Ectodermal cell (in vitro differentiated cells): ENCODE data around the gene MAP3K7CL.
"Not testable (repeated sequence)": the region's sequence is repeated elsewhere in the genome, so short reads cannot be mapped to it uniquely, and the experiment has no call there.

ENCODE experiments used
- H3K27ac ChIP-seq: 2 replicates; pipeline ENCODE4 v1.7.0; 2013; ENCODE audit warnings: mild to moderate bottlenecking, low read depth, low read length; ENCODE audit not compliant: insufficient read depth, poor library complexity, severe bottlenecking
- H3K27me3 ChIP-seq: 2 replicates; pipeline ENCODE4 v1.7.0; 2013; ENCODE audit warnings: mild to moderate bottlenecking, low read length; ENCODE audit not compliant: insufficient read depth, control insufficient read depth, poor library complexity, severe bottlenecking
- H3K36me3 ChIP-seq: one replicate; pipeline ENCODE4 v1.7.0; 2013; ENCODE audit warnings: low read length; ENCODE audit not compliant: control insufficient read depth, insufficient read depth
- H3K4me1 ChIP-seq: one replicate; pipeline ENCODE4 v1.7.0; 2013; ENCODE audit warnings: low read length; ENCODE audit not compliant: control insufficient read depth, insufficient read depth
- H3K4me3 ChIP-seq: 2 replicates; pipeline ENCODE4 v1.7.0; 2013; ENCODE audit warnings: low read depth, low read length, control low read depth; ENCODE audit not compliant: insufficient read depth
- H3K9me3 ChIP-seq: 2 replicates; pipeline ENCODE4 v1.7.0; 2013; ENCODE audit warnings: mild to moderate bottlenecking, low read length, moderate library complexity; ENCODE audit not compliant: control insufficient read depth
- WGBS, 2 experiments: methylation state at CpG; one replicate each; pipeline ENCODE4 v1.1.7; 2013; ENCODE audit warnings: missing lambda C conversion rate in 2 of 2; 5-methylcytosine and 5-hydroxymethylcytosine counted together

MAP3K7CL gene

DNA sequence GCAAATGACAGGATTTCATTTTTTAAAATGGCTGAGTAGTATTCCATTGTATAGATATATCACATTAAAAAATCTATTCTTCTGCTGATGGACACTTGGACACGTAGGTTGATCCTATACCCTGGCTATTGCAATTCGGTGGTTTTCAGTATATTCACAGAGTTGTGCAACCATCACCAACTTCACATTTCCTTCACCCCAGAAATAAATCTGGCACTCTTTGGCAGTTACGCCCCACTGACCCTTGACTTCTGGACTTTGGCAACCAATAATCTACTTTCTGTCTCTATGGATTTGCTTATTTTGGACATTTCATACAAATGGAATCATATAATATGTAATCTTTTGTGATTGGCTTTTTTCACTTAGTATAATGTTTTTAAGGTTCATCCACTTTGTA is 35.9 kb downstream of the MAP3K7CL start:
- H3K27ac ChIP-seq, result no peak overlapping the region
- H3K4me1 ChIP-seq, result no peaks in the 10 kb centered on the region
- no peak overlapping the region for H3K4me3 ChIP-seq
- 92 to 94% methylated on average over 3 of the region's 3 CpGs for WGBS, 2 experiments
- H3K9me3 ChIP-seq, result no peaks in the 10 kb centered on the region
- H3K36me3 ChIP-seq, result no peaks in the 10 kb centered on the region
- no peaks in the 10 kb centered on the region for H3K27me3 ChIP-seq

DNA sequence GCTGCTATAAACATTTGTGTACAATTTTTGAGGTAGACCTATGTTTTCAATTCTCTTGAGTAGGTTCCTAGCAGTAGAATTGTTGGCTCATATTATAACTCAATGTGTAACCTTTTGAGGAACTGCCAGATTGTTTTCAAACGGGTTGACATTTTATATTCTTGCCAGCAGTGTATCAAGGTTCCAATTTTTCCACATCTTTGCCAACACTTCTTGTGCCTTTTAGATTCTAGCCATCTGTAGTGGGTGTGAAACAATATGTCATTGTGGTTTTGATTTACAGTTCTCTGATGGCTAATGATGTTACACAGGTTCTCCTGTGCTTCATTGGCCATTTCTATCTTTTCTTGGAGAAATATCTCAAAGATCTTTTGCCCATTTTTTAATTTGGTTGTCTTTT is 36.4 kb downstream of the MAP3K7CL start:
- H3K4me3 ChIP-seq, result no peak overlapping the region
- no peaks in the 10 kb centered on the region for H3K36me3 ChIP-seq
- WGBS, 2 experiments, result 71 to 85% methylated on average over 1 of the region's 1 CpG
- no peaks in the 10 kb centered on the region for H3K4me1 ChIP-seq
- no peak overlapping the region for H3K27ac ChIP-seq
- no peaks in the 10 kb centered on the region for H3K27me3 ChIP-seq
- no peaks in the 10 kb centered on the region for H3K9me3 ChIP-seq

DNA sequence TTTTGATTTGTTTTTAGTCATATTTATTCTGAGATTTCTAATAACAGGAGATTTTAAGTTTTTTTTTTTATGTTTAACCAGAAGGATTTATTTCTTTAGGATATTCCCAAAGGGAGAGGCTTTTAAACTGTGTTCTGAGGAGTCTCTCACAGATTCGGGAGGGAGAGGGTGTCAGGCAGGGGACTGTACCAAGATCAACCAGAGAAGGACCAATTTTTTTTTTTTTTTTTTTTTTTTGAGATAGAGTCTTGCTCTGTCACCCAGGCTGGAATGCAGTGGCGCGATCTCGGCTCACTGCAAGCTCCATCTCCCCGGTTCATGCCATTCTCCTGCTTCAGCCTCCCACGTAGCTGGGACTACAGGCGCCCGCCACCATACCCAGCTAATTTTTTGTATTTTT is 37.0 kb downstream of the MAP3K7CL start:
- WGBS, 2 experiments, result 87 to 92% methylated on average over 7 to 8 of the region's 8 CpGs
- not testable (repeated sequence) for H3K27me3 ChIP-seq, H3K36me3 ChIP-seq, H3K4me3 ChIP-seq, H3K9me3 ChIP-seq, H3K4me1 ChIP-seq, H3K27ac ChIP-seq

DNA sequence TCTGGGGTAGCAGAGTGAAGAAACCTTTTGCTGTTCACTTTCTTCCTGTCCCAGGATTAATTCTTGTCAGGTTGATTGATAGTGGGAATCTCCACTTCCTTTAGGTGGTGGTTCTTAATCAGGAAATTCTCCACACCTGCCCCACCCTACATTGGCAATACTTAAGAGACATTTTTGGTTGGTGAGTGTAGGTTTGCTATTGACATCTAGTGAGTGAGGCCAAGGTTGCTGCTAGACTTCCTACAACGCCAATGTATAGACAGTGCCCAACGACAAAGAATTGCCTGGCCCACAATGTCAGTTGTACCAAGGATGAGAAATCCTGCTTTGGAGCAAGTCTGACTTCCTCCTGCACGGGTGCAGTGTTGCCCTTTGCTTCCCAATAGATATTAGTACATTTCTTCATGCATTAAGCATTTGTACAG is 38.5 kb downstream of the MAP3K7CL start:
- Histone ChIP-seq H3K27ac (no peak overlapping the region), H3K27me3 (no peaks in the 10 kb centered on the region), H3K4me3 (no peak overlapping the region), H3K36me3 (no peaks in the 10 kb centered on the region), H3K4me1 (no peaks in the 10 kb centered on the region), H3K9me3 (no peaks in the 10 kb centered on the region)
- WGBS, 2 experiments, result 91 to 96% methylated on average over 3 of the region's 3 CpGs

DNA sequence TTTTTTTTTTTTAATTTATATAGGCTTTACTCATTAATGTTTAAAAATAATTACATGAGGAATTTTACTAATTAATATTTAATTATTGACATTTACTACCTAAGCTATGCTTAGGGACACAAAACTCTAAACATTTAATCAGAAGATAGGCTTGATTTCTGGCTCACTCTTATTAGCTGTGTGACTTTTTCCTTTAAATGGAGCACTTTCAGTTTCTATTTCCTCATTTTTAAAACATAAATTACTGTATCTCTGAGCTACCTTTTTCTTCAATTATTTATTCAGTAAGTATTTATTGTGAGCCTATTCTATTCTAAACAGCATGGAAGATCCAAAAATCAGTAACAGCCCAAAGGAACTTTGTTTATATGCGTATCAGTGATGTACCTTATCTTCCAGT is 40.5 kb downstream of the MAP3K7CL start:
- WGBS, 2 experiments, result 97 to 100% methylated on average over 1 of the region's 1 CpG
- no peaks in the 10 kb centered on the region for H3K27me3 ChIP-seq
- H3K9me3 ChIP-seq, result no peaks in the 10 kb centered on the region
- no peak overlapping the region for H3K4me3 ChIP-seq
- no peaks in the 10 kb centered on the region for H3K4me1 ChIP-seq
- no peaks in the 10 kb centered on the region for H3K36me3 ChIP-seq
- no peak overlapping the region for H3K27ac ChIP-seq

DNA sequence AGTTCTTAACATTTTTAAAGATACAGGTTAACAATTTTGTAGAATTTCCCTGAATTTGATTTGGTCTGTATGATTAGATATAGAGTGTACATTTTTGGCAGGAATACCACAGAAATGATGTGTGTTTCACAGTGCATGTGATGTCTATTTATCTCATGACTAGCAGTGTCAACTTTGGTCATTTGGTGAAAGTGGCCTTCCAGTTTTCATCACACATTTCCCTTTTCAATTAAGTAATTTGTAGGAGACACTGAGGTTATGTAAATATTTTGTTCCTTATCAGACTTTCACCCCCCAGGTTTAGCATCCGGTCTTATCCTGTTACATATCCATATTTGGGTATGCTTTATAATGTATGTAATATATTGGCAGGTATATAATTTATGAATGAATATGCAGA is 41.8 kb downstream of the MAP3K7CL start:
- no CpG with 5 or more reads among the region's 1 CpG for WGBS, 2 experiments

DNA sequence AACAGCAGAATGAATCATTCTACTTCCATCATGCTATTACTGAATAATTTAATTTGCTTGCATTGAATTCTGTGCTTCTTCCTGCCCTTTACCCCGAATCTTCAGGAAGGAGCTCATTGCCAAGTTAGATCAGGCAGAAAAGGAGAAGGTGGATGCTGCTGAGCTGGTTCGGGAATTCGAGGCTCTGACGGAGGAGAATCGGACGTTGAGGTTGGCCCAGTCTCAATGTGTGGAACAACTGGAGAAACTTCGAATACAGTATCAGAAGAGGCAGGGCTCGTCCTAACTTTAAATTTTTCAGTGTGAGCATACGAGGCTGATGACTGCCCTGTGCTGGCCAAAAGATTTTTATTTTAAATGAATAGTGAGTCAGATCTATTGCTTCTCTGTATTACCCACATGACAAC is 44.2 kb downstream of the MAP3K7CL start:
- H3K36me3 ChIP-seq, result no peaks in the 10 kb centered on the region
- 92 to 94% methylated on average over 9 of the region's 9 CpGs for WGBS, 2 experiments
- H3K4me1 ChIP-seq, result no peaks in the 10 kb centered on the region
- H3K27me3 ChIP-seq, result no peaks in the 10 kb centered on the region
- H3K27ac ChIP-seq, result no peak overlapping the region
- H3K9me3 ChIP-seq, result no peaks in the 10 kb centered on the region
- H3K4me3 ChIP-seq, result no peak overlapping the region

More for the DNA sequence above, 41.8 kb downstream of the MAP3K7CL start:
- Histone ChIP-seq H3K36me3 (no peaks in the 10 kb centered on the region), H3K9me3 (no peaks in the 10 kb centered on the region), H3K27me3 (no peaks in the 10 kb centered on the region), H3K4me3 (no peak overlapping the region), H3K4me1 (no peaks in the 10 kb centered on the region), H3K27ac (no peak overlapping the region)

DNA sequence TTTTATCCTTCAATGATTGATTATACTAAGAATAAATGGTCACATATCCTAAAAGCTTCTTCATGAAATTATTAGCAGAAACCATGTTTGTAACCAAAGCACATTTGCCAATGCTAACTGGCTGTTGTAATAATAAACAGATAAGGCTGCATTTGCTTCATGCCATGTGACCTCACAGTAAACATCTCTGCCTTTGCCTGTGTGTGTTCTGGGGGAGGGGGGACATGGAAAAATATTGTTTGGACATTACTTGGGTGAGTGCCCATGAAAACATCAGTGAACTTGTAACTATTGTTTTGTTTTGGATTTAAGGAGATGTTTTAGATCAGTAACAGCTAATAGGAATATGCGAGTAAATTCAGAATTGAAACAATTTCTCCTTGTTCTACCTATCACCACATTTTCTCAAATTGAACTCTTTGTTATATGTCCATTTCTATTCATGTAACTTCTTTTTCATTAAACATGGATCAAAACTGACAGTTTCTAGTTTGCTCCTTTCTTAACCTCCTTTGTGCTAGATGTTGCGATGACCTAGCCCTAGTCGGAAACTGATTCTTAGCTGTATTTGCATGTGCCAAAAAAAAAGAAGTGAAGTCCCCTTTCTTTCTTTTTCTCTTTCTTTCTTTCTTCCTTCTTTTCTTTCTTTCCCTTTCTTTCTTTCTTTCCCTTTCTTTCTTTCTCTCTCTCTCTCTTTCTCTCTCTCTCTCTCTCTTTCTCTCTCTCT is 45.1 kb downstream of the MAP3K7CL start:
- no peak overlapping the region for H3K4me3 ChIP-seq
- H3K4me1 ChIP-seq, result no peaks in the 10 kb centered on the region
- H3K36me3 ChIP-seq, result no peaks in the 10 kb centered on the region
- H3K27me3 ChIP-seq, result no peaks in the 10 kb centered on the region
- H3K9me3 ChIP-seq, result no peaks in the 10 kb centered on the region
- WGBS, 2 experiments, result 91 to 98% methylated on average over 3 of the region's 3 CpGs
- H3K27ac ChIP-seq, result no peak overlapping the region

DNA sequence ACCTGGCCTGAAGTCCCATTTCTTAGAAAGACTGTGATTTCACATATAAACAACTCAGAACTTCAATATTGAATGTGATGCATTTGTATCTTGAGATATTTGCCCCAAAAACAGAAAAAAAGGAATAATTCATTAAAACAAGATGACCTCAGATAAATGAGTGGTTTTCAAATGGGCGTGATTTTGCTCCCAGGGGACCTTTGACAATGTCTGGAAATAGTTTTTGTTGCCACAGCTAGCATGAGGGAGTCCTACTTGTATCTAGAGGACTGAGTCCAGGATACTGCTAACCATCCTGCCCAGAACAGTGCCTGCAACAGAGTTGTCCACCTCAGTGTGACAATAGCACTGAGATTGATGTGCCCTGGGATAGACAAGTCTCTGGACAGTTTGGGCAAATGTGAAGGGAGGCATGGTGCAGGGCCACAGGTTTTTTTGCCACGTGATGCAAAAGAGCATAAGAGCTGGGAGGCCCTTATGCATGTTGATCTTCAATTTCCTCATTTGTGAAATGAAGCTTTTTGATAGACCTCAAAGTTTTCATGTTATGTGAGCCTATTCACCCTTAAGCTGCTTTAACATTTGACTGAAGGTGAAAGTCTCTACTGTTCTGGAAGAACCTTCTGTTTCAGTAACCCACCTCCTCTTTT is 46.2 kb downstream of the MAP3K7CL start:
- WGBS, 2 experiments, result 78 to 90% methylated on average over 2 of the region's 2 CpGs
- H3K4me3 ChIP-seq, result no peak overlapping the region
- no peaks in the 10 kb centered on the region for H3K36me3 ChIP-seq
- no peaks in the 10 kb centered on the region for H3K27me3 ChIP-seq
- H3K4me1 ChIP-seq, result no peaks in the 10 kb centered on the region
- no peaks in the 10 kb centered on the region for H3K9me3 ChIP-seq
- no peak overlapping the region for H3K27ac ChIP-seq

DNA sequence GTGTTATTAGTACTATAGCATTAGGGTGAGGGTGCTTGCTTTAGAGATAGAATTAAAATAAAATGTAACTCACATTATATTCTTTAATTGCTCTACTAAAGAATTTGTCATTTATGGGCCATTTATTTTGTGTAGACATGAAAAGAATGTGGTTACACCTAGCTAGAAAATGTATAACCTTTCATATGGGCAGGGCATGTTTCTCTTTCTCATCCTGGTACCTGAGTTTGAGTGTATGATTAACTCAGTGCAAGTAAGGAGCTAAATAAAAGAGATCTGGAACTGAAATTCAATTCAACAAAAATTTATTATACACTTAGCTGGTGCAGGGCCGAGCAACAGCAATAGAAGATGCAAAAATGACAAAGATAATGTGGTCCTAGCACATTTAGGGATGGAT is 47.4 kb downstream of the MAP3K7CL start:
- no peaks in the 10 kb centered on the region for H3K36me3 ChIP-seq
- 82 to 91% methylated on average over 1 of the region's 1 CpG for WGBS, 2 experiments
- no peaks in the 10 kb centered on the region for H3K27me3 ChIP-seq
- no peak overlapping the region for H3K4me3 ChIP-seq
- H3K4me1 ChIP-seq, result no peaks in the 10 kb centered on the region
- no peak overlapping the region for H3K27ac ChIP-seq
- H3K9me3 ChIP-seq, result no peaks in the 10 kb centered on the region
